HG02763 (cell line): Measurements from ENCODE around the gene PLEKHG3.

Experiments used
- ATAC-seq: cut with Tn5 transposase; IDR thresholded peaks from one replicate; pipeline ENCODE4 v1.9.1; 2021; ENCODE audit warnings: mild to moderate bottlenecking, moderate library complexity; ENCODE audit not compliant: unreplicated experiment

PLEKHG3 gene

GRCh38 chr14:64725879-64726584 is 21.8 kb downstream of the PLEKHG3 start:
- ATAC-seq: no peak

- ATAC-seq: peak; percentile 63
Observed at GRCh38 chr14:64726585-64726890, 22.3 kb downstream of the PLEKHG3 start.

GRCh38 chr14:64727551-64728071 is 23.4 kb downstream of the PLEKHG3 start:
- ATAC-seq: no peak

GRCh38 chr14:64728106-64728505 is 23.9 kb downstream of the PLEKHG3 start:
- ATAC-seq: no peak

- ATAC-seq: no peak
Observed at GRCh38 chr14:64728856-64729255, 24.6 kb downstream of the PLEKHG3 start.

DNA sequence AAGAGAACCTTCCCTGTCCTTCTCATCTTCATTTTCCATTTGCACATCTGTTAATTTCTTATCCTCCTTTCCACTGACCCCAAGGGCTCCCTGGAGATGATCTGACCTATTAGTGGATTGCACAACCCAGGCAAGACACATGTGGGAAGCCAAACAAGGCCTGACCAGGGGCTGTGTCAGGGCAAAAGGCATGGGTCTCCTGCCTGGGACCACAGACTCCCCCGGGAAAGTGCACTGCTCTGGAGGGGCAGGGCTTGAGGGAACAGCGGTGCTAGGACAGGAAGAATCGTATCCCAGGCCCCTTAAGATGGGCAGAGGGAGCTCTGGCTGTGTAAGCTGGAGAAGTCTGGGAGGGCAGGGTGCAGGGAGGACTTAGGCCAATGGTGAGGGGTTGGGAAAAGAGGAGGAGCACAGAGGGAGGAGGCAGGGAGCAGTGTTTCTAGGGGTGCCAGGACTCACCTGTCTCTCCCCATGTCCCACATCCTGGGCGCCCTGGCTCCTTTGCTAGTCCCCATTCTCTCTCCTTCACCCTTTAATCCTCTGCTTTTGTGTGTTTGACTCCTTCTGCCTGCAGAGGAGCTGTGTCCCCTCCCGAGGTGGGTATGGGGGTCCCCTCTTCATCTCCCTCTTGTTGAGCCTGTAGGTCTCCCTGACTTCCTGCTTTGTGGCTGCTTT is 25.3 kb downstream of the PLEKHG3 start:
- no peak for ATAC-seq

GRCh38 chr14:64730061-64730440 is 25.8 kb downstream of the PLEKHG3 start:
- ATAC-seq: no peak

GRCh38 chr14:64730681-64731080 is 26.5 kb downstream of the PLEKHG3 start:
- ATAC-seq: no peak

- ATAC-seq: no peak
Observed at GRCh38 chr14:64731141-64731581, 26.9 kb downstream of the PLEKHG3 start.

DNA sequence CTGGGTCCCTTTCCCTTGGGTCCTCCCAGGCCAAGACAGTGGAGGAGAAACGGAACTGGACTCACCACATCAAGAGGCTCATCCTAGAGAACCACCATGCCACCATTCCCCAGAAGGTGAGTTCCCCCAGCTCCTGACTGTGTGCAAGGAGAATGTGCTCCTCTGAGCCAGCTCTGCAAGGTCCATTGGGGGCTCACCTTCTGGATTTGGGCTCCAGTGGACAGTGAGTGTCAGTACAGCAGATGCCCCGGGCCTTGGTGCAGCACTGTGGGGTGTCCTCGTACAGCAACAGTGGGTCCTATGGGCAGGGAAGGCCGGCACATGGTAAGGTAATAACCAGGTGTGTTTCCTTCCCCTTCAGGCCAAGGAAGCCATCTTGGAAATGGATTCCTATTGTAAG is 27.8 kb downstream of the PLEKHG3 start:
- ATAC-seq: no peak

GRCh38 chr14:64732536-64733120 is 28.4 kb downstream of the PLEKHG3 start:
- ATAC-seq: no peak

DNA sequence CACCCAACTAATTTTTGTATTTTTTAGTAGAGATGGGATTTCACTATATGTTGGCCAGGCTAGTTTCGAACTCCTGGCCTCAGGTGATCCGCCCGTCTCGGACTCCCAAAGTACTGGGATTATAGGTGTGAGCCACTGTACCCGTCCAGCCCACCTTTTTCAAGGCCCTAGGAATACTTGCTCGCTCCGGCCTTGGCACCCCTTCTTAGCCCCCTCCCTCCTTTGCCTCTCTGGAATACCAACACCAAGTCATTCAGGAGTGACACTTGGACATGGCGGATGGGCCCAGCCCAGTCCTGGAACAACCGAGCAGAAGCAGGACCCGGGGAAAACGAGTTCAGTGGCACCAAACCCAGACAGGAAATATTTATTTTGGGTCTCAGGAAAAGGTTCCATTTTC is 29.1 kb downstream of the PLEKHG3 start:
- no peak for ATAC-seq

DNA sequence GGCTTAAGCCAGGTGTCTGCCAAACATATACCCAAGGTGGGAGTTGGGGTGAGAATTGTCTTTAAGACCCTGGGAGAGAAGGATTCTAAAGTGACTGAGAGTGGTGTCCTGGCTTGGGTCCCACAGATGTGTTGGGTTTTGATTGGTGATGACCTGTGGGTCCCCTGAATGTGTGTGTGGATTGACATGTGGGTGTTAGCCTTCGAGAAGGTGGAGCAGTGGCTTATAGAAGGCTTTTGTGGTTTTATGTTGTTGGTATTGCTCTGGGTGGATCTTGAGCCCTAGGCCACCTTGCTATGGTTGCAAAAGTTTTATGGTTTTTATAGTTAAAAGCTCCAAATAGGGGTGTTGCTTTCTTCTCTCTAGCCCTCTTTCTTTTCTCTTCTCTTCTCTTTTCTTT is 29.7 kb downstream of the PLEKHG3 start:
- no peak for ATAC-seq

GRCh38 chr14:64734990-64735389 is 30.8 kb downstream of the PLEKHG3 start:
- no peak for ATAC-seq

DNA sequence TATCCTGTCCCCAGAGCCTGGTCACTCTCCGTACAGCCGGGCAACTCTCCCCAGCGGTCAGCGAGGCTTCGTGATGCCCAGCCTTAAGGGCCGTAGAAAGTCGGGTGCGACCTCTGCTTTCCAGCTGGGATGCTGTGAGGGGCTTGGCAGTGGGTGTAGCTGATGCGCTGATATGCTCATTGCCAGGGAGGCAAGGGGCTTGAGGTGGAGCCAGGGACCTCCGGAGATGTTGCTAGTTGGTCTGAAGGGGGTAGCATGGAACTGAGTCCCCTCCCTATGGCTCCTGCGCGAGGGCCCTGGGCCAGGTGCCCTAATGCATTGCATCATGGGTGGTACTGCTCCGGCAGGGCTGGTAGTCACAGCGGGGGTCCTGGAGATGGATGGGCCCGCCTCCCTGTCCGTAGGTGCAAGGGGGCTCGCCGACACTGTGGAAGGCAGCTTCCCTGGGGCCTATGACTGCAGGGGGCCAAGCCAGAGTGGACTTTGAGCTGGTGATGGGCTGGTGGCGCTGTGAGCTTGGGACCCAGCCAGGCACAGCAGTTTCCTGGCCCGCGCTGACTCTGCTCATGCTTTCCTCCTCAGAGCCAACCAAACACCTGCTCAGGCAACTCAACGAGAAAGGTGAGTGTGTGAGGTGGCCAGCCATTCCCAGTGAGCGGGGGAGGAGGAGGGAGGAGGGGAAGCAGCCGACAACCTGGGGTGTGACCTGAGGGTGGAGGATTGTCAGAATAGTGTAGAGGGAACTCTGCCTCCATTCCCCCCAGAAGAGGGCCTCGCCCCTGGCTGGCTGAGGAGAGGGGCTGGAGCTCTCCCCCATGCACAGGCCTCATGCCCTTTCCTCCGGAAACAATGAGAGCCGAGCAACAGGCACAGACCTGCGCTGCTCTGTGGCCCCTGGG is 32.3 kb downstream of the PLEKHG3 start:
- ATAC-seq: no peak

- ATAC-seq: no peak
Observed at GRCh38 chr14:64737391-64738280, 33.4 kb downstream of the PLEKHG3 start.

GRCh38 chr14:64738281-64738804 is 34.1 kb downstream of the PLEKHG3 start:
- ATAC-seq: no peak

DNA sequence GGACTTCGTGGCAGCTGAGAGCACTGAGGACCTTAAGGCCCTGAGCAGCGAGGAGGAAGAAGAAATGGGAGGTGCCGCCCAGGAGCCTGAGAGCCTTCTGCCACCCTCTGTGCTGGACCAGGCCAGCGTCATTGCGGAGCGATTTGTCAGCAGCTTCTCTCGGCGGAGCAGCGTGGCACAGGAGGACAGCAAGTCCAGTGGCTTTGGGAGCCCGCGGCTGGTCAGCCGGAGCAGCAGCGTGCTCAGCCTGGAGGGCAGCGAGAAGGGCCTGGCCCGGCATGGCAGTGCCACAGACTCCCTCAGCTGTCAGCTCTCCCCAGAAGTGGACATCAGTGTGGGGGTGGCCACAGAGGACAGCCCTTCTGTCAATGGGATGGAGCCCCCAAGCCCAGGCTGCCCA is 37.0 kb downstream of the PLEKHG3 start:
- no peak for ATAC-seq

GRCh38 chr14:64741961-64742360 is 37.7 kb downstream of the PLEKHG3 start:
- no peak for ATAC-seq

- ATAC-seq: no peak
Observed at GRCh38 chr14:64743061-64743460, 38.8 kb downstream of the PLEKHG3 start.
